ENCODE results near the gene TLCD2. TPM values are rescaled to one million over a fixed set of nuclear protein-coding genes. Genes with fewer than 3 reads are reported as not detected.

Gene TLCD2
- total RNA-seq, 1 experiment from 2014 or later, result 2.1 TPM

- no peak for TF ChIP-seq EZH2 (IDR thresholded peaks at IDR 0.05; ENCODE audit: borderline replicate concordance, low read depth, low read length, poor library complexity, severe bottlenecking)
- TF ChIP-seq CTCF (conservative IDR thresholded peaks at IDR 0.05; ENCODE audit: low read depth, low read length), result no peak; the same call in 1 of the 2 replicates
- H3K9me3 ChIP-seq (ENCODE audit: low read depth, low read length, poor library complexity, severe bottlenecking), result no peaks in the 10 kb centered on the region
- ChIA-PET POLR2A (ENCODE audit: low non-redundant PET) (interaction anchor here (0.6 to 0.7 kb wide), 5 partner anchors 47 to 947 kb away, joined by 3 to 13 read pairs (median 3); no protein-coding TSS in a partner anchor), CTCF (interaction anchor here (0.5 to 0.6 kb wide), 2 partner anchors 17 to 134 kb away, joined by 3 to 8 read pairs; no protein-coding TSS in a partner anchor)
- intact Hi-C loops (cut with micrococcal nuclease; ENCODE audit: unreplicated experiment), result loop anchor here (5.0 to 10.0 kb wide), 2 partner anchors 149 to 326 kb away; partner anchors contain the start of gene OVCA2
- H3K27ac ChIP-seq (ENCODE audit: low read depth, low read length, poor library complexity, severe bottlenecking), result peak overlapping the region; percentile 99
- H3K36me3 ChIP-seq (ENCODE audit: insufficient read depth, low read length, poor library complexity, severe bottlenecking), result peaks cover 6% of the 10 kb centered on the region
- H3K4me3 ChIP-seq (ENCODE audit: low read depth, low read length, poor library complexity, severe bottlenecking), result peak overlapping the region; percentile 60
- DNase-seq (ENCODE audit: low spot score), result peak; percentile 100
- peaks cover 28% of the 10 kb centered on the region for H3K4me1 ChIP-seq (ENCODE audit: insufficient read depth, low read length, poor library complexity, severe bottlenecking)
- no TSS peak for BruUV-seq (replicated peaks)
- H3K27me3 ChIP-seq (replicated peaks; ENCODE audit: insufficient read depth, low read depth, low read length, poor library complexity), result no peaks in the 10 kb centered on the region
Observed at GRCh38 chr17:1716076-1716911, 6.1 kb upstream of the TLCD2 start.

- intact Hi-C loops (cut with micrococcal nuclease; ENCODE audit: unreplicated experiment), result loop anchor here (5.0 to 10.0 kb wide), 2 partner anchors 149 to 327 kb away; partner anchors contain the start of gene OVCA2
- Histone ChIP-seq H3K27me3 (replicated peaks; ENCODE audit: insufficient read depth, low read depth, low read length, poor library complexity) (no peaks in the 10 kb centered on the region), H3K36me3 (ENCODE audit: insufficient read depth, low read length, poor library complexity, severe bottlenecking) (peaks cover 6% of the 10 kb centered on the region), H3K27ac (ENCODE audit: low read depth, low read length, poor library complexity, severe bottlenecking) (peak overlapping the region; percentile 85), H3K9me3 (ENCODE audit: low read depth, low read length, poor library complexity, severe bottlenecking) (no peaks in the 10 kb centered on the region), H3K4me3 (ENCODE audit: low read depth, low read length, poor library complexity, severe bottlenecking) (peak overlapping the region; percentile 60), H3K4me1 (ENCODE audit: insufficient read depth, low read length, poor library complexity, severe bottlenecking) (peaks cover 32% of the 10 kb centered on the region)
- DNase-seq (ENCODE audit: low spot score), result no peak
- POLR2A ChIA-PET (ENCODE audit: low non-redundant PET), result interaction anchor here (0.7 kb wide), 1 partner anchor 47 kb away, joined by 4 read pairs; no protein-coding TSS in a partner anchor
- no TSS peak for BruUV-seq (replicated peaks)
- CTCF ChIA-PET, result interaction anchor here (0.6 kb wide), 1 partner anchor 135 kb away, joined by 3 read pairs; no protein-coding TSS in a partner anchor
- TF ChIP-seq CTCF (conservative IDR thresholded peaks at IDR 0.05; ENCODE audit: low read depth, low read length) (no peak), EZH2 (IDR thresholded peaks at IDR 0.05; ENCODE audit: borderline replicate concordance, low read depth, low read length, poor library complexity, severe bottlenecking) (no peak)
Observed at GRCh38 chr17:1715803-1716075, 5.6 kb upstream of the TLCD2 start.

GRCh38 chr17:1714980-1715802, 5.0 kb upstream of the TLCD2 start:
- BruUV-seq (replicated peaks), result no TSS peak

More at GRCh38 chr17:1714980-1715802, 5.0 kb upstream of the TLCD2 start:
- intact Hi-C loops (cut with micrococcal nuclease; ENCODE audit: unreplicated experiment), result loop anchor here (5.0 to 10.0 kb wide), 2 partner anchors 150 to 327 kb away; partner anchors contain the start of gene OVCA2
- no peaks in the 10 kb centered on the region for H3K27me3 ChIP-seq (replicated peaks; ENCODE audit: insufficient read depth, low read depth, low read length, poor library complexity)
- H3K4me3 ChIP-seq (ENCODE audit: low read depth, low read length, poor library complexity, severe bottlenecking), result peak overlapping the region; percentile 60
- H3K9me3 ChIP-seq (ENCODE audit: low read depth, low read length, poor library complexity, severe bottlenecking), result no peaks in the 10 kb centered on the region
- POLR2A ChIA-PET (ENCODE audit: low non-redundant PET), result no interaction called here
- DNase-seq (ENCODE audit: low spot score), result peak; percentile 41
- TF ChIP-seq CTCF (conservative IDR thresholded peaks at IDR 0.05; ENCODE audit: low read depth, low read length) (no peak), EZH2 (IDR thresholded peaks at IDR 0.05; ENCODE audit: borderline replicate concordance, low read depth, low read length, poor library complexity, severe bottlenecking) (no peak)
- peaks cover 36% of the 10 kb centered on the region for H3K4me1 ChIP-seq (ENCODE audit: insufficient read depth, low read length, poor library complexity, severe bottlenecking)
- CTCF ChIA-PET, result interaction anchor here (0.5 to 1.9 kb wide), 3 partner anchors 18 to 136 kb away, joined by 3 to 9 read pairs (median 8); no protein-coding TSS in a partner anchor
- H3K27ac ChIP-seq (ENCODE audit: low read depth, low read length, poor library complexity, severe bottlenecking), result peak overlapping the region; percentile 85
- H3K36me3 ChIP-seq (ENCODE audit: insufficient read depth, low read length, poor library complexity, severe bottlenecking), result peaks cover 6% of the 10 kb centered on the region
